Right renal pelvis (tissue), 4 donors: Measurements from ENCODE around the gene TAL2. TPM values are rescaled to one million over a fixed set of nuclear protein-coding genes. Genes with fewer than 3 reads are reported as not detected.
"Not testable (repeated sequence)": the region's sequence is repeated elsewhere in the genome, so short reads cannot be mapped to it uniquely, and the experiment has no call there.

Source experiments
- DNase-seq, 4 donors: peaks; one replicate each; pipeline ENCODE4 v3.0.0-alpha.2; 2013; ENCODE audit warnings: low read depth in 4 of 4, low spot score in 3 of 4, missing footprints in 1 of 4
- polyA plus RNA-seq, 4 donors: library from polyadenylated mRNA; unstranded; fragments of 120-200 nt; gene quantifications; one replicate each; pipeline ENCODE4 v1.2.1, GENCODE V29; 2013; ENCODE audit not compliant: insufficient read length in 4 of 4

Gene TAL2
- polyA plus RNA-seq, 4 donors = 1.8 to 2.6 (median 2.3) TPM

- DNase-seq = no peak
Observed at GRCh38 chr9:105702207-105702606, 40.0 kb downstream of the TAL2 start.

- DNase-seq = not testable (repeated sequence)
Observed at GRCh38 chr9:105703638-105704037, 41.4 kb downstream of the TAL2 start.

- no peak for DNase-seq
Observed at GRCh38 chr9:105706156-105706555, 43.9 kb downstream of the TAL2 start.

GRCh38 chr9:105708405-105708804 is 46.1 kb downstream of the TAL2 start:
- DNase-seq = no peak

GRCh38 chr9:105710638-105711037 is 48.4 kb downstream of the TAL2 start:
- DNase-seq = no peak

- DNase-seq = no peak
Observed at GRCh38 chr9:105711867-105712266, 49.6 kb downstream of the TAL2 start.

- no peak for DNase-seq
Observed at GRCh38 chr9:105712297-105712696, 50.0 kb downstream of the TAL2 start.

Other genes with a start within 250 kb of the TAL2 start
- 10 to 100 TPM in 3 of 4 donors, 1 to 10 TPM in 1; 8.4 to 13.3 (median 11.6) TPM for gene FSD1L, start 214.4 kb upstream of the TAL2 start, polyA plus RNA-seq
- 10 to 100 TPM; 20.4 to 29.9 (median 28.4) TPM for gene FKTN, start 104.3 kb upstream of the TAL2 start, polyA plus RNA-seq
- gene TMEM38B, start 32.1 kb downstream of the TAL2 start, polyA plus RNA-seq = 10 to 100 TPM; 34.2 to 50.5 (median 43.6) TPM